ENCODE data around the gene OBSL1.
A peak's percentile ranks its signal among the peaks of the same experiment; 100 is the strongest.

OBSL1 gene

GRCh38 chr2:219530048-219530963 lies 41.0 kb downstream of the OBSL1 start:
- DNase-seq: peak; percentile 19

DNA sequence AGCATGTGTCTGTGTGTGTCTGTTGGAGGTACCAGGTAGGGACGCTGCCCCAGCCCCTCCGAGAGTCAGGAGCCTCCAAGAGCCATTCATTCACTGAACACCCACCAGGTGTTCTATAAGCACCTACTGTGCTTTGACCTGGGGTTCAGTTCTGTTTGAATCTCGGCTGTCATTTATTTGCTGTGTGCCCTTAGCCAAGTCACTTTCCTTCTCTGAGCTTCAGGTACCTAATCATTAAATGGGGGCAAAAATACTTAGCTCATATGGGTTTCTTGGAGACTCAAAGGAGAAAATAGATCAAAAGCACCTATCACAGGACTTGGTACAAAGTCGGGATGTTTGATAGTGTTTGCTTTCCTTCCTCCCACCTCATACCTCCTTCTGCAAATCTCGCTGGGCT lies 43.9 kb downstream of the OBSL1 start:
- DNase-seq: no peak

GRCh38 chr2:219527076-219527394 lies 44.3 kb downstream of the OBSL1 start:
- DNase-seq: no peak

DNA sequence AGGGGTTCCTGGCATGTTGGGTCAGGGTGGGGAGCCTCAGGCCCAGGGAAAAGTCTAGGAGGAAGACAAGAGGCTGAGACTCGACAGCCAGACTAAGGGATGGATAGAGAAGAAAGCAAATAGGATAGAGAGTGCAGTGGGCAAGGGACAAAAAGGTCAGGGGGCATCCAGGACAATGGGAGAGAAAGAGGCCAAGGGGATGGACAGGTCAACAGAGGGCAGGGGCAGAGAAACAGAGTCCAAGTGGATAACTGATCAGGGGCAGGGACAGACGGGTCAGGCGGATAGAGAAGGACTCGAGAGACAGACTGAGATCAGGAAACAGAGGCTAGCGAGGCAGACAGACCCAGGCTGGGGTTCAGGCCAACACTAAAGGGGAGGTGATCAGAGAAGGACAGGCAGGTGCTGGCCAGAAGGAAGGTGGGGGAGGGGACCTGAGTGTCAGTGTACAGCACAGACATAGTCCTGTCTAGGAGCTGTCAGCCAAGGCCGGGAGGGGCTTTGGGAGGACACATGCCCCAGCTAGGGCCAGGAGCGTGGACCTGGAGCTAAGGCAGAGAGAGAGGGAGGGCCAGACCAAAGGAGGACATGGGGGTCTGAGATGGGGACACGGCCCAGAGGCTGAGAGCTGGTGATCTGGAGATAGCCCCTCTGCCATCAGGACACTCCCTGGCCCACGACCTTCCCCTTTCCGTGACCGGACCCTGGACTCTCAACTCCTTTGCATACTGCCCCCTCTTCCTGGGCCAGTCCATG lies 44.8 kb downstream of the OBSL1 start:
- DNase-seq: no peak

- no peak for DNase-seq
Observed at GRCh38 chr2:219525533-219526232, 45.7 kb downstream of the OBSL1 start.

- DNase-seq: no peak
Observed at GRCh38 chr2:219524817-219525216, 46.5 kb downstream of the OBSL1 start.

DNA sequence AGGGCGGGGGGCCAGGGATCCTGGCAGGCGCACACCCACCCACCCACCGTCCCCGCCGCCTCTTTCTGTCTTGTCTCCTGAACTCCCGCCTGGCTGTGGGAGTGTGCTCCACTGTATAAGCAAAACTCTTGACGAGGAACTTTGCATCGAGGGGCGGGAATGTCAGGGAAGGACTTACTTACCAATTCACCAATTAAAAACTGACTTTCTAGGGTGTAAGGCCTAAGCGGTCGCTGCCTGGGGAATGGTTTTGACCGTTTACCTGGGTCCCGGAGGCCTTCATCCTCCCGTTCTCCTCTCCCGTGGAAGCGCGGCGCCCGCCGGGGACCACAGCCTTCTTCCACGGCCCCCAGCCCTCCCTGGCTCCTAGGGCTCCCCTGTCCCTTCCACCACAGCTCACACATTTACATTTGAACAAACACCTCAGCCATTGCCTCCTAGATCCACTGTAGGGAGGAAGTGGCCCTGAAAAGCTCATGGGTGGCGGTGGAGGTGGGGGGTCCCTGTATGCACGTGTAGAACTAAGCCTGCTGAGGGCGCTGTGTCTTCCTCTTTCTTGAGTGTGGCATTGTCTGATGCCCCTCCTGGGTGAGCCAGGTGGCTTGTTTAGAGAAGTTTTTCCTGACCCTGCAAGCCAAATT lies 48.2 kb downstream of the OBSL1 start:
- DNase-seq: no peak

GRCh38 chr2:219522111-219523030 lies 49.0 kb downstream of the OBSL1 start:
- no peak for DNase-seq

DNA sequence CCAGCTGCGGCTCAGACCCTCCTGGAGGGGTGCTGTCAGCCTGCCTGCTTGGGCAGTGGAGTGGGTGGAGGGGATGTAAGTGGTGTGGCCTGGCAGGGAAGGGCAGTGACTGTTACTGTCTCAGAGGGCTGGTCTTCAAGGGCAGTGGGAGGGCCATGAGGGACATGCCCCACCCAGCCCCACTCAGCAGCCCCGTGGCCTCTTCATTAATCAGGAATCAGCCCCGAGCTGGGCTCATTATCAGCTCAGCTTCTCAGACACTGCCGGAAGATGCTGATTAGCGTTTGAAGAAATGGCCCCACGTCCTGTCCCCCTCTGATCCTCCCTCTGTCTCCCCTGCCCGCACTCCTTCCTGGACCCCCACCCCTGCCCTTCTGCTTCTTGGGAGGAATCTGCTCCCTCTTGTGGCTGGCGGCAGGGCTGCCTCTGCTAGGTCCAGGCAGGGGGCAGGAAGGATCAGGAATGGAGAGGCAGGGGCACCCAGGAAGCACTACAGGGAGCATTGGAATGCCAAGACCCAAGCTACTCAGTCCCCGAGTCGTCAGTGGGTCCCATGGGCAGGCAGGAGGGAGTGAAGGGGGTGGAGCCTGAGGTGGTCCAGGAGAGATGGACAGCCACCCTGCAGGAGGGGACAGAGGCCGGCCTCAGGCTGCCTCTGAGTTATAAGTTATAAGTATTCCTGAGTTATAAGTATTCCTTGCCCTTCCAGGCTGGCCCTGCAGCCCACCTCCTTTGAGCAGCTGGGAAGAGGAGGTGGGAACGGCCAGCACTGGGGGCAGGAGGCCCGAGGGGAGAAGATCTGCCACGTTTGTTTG lies 50.1 kb downstream of the OBSL1 start:
- DNase-seq: no peak

GRCh38 chr2:219520079-219520478 lies 51.3 kb downstream of the OBSL1 start:
- no peak for DNase-seq

GRCh38 chr2:219519526-219519916 lies 51.8 kb downstream of the OBSL1 start:
- no peak for DNase-seq

- DNase-seq: peak; percentile 25
Observed at GRCh38 chr2:219517954-219518778, 53.2 kb downstream of the OBSL1 start.

DNA sequence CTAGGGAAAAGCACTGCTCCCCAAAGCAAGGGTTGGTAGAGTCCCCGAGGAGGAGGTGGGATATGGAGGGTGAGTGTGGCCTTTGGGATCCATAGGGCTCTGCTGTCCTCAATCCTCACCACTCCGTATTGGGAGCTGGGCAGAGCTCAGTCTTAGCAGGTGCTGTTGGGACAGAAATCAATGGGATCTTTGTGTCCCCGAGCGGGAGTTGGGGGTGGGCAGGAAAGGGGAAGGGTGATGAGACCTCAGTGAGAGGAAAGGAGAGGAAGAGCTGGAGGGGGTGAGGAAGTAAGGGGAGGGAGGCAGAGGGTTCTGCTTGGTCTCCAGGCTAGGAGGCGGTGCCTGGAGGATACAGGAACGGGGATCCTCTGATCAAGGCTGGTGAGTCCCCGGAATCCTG lies 54.5 kb downstream of the OBSL1 start:
- no peak for DNase-seq

GRCh38 chr2:219515874-219516629 lies 55.3 kb downstream of the OBSL1 start:
- DNase-seq: no peak

DNA sequence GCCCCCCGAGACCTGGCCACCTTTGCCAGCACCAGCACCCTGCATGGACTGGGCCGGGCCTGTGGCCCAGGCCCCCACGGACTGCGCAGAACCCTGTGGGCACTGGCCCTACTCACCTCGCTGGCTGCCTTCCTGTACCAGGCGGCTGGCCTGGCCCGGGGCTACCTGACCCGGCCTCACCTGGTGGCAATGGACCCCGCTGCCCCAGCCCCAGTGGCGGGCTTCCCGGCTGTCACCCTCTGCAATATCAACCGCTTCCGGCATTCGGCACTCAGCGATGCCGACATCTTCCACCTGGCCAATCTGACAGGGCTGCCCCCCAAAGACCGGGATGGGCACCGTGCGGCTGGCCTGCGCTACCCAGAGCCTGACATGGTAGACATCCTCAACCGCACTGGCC lies 56.5 kb downstream of the OBSL1 start:
- DNase-seq: no peak

DNA sequence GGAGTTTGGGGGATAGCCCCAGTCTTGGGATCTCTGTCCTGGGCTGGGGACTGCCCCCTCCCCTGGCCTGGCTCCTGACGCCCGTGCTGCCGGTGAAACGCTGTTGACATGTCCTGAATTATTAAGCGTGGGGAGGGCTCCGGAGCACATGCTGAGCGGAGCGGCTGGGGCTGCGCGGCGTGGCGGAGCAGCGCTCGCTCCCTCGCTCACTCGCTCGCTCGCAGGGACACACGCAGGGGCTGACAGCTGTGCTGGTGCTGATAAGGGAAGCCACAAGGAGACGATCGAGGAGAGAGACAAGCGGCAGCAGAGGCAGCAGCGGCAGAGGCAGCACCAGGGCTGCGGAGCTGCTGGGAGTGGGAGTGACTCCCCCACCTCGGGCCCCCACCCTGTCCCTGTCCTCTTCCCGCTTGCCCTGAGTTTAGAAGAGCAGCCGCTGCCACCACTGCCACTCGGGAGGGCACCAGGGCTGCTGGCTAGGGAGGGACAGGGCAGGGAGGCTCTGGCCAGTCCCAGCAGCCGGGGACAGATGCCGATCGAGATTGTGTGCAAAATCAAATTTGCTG lies 57.1 kb downstream of the OBSL1 start, which contains the start of gene ASIC4:
TSS of gene ASIC4 (plus strand) at position 287 of the 566 bp plus-strand sequence. CDS start at position 530, 243 bp downstream.
- peak; percentile 22 for DNase-seq

- DNase-seq: peak; percentile 48
Observed at GRCh38 chr2:219513787-219514186, 57.6 kb downstream of the OBSL1 start.

DNA sequence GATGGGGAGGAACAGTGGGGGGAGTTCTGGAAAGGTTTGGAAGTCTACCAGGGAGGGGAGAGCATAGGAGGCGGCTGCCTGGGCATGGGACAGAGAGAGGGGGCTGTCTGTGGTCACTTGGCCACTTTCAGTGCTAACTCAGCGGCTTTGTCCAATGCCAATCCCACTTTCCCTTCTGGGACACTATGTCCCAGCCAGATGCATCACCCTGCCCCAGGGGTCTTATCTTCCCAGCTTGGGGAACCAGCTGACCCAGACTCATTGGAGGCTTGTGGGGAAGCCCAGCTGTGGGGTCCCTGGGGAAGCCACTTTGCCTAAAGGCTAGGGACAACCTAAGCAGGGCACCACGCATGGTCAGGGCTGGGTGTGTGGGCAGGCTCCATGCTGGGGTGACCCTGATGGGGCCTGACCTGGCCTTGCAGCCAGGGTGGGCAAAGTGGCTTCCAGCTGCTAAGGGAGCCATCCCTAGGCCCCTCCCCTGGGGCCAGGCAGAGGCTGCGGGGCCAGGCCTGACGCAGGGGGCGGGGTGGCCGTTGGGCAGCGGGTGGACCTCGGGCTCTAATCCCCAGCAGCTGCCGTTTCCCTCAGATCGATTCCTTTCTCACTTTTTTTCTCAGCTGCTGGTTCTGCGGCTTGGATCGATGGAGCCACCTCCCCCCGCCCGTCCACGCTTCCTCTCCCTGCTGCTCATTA lies 58.7 kb downstream of the OBSL1 start:
- DNase-seq: no peak
